HG02852 (cell line): Measurements from ENCODE around the gene RPS25.
A peak's percentile ranks its signal among the peaks of the same experiment; 100 is the strongest.
"Not testable (repeated sequence)": the region's sequence is repeated elsewhere in the genome, so short reads cannot be mapped to it uniquely, and the experiment has no call there.

Experiments used
- ATAC-seq: cut with Tn5 transposase; IDR thresholded peaks from one replicate; pipeline ENCODE4 v1.9.1; 2021; ENCODE audit warnings: mild to moderate bottlenecking, moderate library complexity; ENCODE audit not compliant: unreplicated experiment

RPS25 gene

DNA sequence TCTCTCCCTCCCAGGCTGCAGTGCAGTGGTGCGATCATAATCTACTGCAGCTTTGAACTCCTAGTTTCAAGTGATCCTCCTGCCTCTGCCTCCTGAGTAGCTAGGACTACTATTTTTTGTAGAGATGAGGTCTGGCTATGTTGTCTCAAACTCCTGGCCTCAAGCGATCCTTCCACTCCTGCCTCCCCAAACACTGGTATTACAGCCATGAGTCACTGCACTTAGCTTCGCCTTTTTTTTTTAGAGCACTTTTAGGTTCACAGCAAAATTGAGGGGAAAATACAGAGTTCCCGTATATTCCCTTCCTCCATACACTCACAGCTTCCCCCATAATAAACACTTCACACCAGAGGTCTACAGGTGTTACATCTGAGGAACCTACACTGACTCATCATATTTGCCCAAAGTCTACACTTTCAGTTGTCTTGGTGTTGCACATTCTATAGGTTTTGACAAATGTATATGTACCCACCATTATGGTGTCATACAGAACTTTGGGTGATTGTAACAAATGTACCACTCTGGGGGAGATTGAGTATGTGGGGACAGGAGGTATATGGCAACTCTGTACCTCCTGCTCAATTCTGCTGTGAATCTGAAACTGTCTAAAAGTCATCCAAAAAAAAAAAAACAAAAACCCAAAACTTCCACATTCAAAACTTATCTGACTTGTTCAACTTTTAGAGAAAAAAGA lies 23.8 kb upstream of the RPS25 start:
- no peak for ATAC-seq

DNA sequence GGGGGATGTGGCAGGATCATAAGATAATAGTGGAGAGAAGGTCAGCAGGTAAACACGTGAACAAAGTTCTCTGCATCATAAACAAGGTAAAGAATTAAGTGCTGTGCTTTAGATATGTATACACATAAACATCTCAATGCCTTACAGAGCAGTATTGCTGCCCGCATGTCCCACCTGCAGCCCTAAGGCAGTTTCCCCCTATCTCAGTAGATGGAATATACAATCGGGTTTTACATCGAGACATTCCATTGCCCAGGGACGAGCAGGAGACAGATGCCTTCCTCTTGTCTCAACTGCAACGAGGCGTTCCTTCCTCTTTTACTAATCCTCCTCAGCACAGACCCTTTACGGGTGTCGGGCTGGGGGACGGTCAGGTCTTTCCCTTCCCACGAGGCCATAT lies 21.3 kb upstream of the RPS25 start:
- ATAC-seq: not testable (repeated sequence)

DNA sequence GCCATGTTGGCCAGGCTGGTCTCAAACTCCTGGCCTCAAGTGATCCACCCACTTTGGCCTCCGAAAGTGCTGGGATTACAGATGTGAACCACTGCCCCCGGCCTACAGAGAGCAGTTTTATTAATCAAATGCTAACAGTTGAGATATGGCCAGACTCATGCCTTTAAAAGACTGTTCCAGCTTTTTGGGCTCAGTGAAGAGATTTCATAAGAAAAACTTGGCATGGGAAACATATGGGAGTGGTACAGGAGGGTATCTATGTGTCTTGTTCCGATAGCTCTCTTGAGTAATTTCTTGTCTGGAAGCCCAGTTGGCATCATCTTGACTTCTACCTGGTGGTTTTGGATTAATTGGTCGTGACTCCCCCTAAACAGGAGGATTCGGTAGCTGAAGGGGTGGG lies 20.7 kb upstream of the RPS25 start:
- no peak for ATAC-seq

DNA sequence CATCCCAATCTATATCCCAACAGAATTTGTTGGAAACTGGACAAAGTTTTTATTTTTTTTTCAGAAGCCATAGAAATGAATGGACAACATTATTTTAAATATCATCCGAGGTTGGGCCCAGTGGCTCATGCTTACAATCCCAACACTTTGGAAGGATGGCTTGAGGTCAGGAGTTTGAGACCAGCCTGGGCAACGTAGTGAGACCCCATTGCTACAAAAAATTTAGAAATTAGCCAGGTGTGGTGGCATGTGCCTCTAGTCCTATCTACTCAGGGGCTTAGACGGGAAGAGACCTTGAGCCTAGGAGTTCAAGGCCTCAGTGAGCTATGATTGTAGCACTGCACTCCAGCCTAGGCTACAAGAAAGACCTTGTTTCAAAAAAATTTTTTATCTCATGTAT lies 16.7 kb upstream of the RPS25 start:
- no peak for ATAC-seq

DNA sequence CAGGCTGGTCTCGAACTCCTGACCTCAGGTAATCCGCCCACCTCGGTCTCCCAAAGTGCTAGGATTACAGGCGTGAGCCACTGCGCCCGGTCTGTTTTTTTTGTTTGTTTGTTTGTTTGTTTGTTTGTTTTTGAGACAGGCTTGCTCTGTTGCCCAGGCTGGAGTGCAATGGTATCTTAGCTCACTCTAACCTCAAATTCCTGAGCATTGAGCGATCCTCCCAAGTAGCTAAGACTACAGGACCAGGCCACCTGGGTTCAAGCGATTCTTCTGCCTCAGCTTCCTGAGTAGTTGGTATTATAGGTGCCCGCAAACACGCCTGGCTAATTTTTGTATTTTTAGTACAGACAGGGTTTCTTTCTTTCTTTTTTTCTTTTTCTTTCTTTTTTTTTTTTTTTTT lies 15.3 kb upstream of the RPS25 start:
- ATAC-seq: not testable (repeated sequence)

DNA sequence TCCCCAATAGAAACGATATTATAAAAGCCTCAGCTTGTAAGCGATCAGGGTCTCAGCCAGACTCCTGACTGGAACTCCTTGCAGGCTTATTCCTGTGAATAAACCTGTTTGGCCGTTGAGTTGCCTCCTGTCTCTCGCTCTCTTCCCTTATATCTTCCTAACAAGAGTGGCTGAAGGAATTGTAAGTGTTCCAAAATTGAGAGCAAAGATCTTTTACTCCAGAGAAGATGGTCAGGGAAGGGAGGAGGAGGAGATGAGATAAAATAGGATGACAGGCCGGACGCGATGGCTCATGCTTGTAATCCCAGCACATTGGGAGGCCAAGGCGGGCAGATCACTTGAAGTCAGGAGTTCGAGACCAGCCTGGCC lies 13.8 kb upstream of the RPS25 start:
- ATAC-seq: no peak

DNA sequence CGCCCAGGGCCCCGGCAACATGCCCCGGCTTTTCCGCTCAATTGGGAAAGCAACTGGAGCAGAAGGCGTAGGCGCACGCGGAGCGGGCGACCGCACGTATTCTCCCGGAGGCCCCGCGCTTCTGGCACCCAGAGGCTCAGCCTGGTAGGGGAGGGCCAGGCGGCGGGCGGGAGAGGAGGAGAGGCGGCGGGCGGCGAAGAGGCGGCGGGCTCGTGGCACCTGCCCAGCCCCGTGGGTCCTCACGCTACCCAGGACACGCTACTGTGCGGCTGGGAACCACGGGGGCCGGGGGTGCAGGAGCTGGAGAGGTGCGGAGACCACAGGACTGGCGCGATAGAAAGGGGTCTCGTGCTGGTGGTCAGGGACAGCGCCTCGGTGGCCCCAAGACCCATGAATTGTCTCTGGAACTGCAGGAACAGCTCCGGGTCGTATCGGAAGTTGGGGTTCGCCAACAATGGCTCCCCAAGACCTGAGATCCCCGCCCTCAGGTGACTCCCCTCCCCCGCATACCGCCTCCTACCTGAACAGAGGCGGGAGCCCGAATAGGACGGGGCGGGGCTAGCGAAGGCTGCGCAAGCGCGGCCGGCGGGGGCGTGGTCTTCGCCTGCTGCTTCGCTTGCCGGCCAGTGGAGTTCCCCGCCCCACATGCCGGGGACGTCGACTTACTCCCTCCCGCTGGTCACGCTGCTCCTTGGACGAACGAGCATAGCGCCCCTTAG lies 12.3 kb upstream of the RPS25 start, which contains the start of gene SLC37A4:
Gene SLC37A4, minus strand, starts transcription at position 549 of the 719 bp plus-strand sequence.
- ATAC-seq: peak; percentile 86

DNA sequence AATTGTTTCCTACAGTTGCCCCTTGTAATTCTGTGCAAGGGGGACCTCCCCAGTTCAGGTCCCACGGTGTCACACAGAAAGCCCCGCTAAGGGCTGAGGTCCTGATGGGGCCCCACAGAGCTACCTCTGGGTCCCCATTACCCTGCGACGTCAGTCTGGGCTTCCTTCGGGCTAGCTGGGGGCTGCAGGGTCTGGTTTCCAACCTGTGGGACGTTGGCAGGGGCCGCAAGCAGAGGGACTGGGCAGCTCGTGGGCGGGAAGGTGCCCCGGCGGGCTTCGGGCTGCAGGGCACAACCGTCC lies 11.8 kb upstream of the RPS25 start:
- ATAC-seq: peak; percentile 4

DNA sequence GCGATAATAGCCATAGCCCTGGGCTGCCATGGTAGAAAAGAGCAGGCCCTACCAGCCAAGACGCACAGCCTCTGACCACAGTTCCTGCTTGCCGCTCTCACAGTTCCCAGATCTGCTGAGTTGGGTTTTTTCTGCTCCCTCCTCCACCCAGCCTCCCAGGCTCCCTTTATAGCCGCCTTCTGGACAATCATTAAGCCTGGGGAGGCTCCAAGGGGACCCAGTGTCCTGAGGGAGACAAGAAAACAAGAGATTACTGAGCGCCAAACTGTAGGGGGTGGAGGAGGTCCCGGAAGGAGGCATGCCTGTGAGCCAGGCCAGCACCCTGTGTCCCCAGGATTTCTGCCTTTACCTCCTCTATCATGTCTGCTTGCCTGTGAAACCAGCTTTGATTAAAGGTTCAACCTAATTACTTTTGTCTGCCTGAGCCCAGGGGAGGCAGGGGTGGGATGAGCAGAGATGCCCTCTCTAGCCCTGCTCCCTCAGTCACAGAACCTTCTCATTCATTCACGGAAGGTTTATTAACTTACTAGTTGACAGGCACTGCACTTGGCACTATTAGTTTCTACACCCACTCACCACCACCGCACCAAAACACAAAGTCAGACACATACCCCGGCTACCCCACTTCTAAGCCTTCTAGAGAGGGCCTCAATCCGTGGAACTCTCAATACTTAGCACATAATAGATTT lies 11.3 kb upstream of the RPS25 start:
- ATAC-seq: peak; percentile 11

DNA sequence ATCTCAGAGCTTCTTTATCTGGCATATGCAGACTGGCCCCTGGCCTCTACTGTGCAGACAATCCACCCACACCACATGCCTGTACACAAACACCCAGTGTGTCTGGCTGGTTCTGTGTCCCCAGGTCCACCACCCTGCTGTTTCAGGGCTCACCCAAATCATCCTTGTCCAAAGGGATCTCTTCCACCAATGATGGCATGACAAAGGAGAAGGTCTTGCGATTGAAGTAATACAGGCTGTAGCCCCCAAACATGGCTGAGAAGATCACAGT lies 10.9 kb upstream of the RPS25 start:
- ATAC-seq: no peak

DNA sequence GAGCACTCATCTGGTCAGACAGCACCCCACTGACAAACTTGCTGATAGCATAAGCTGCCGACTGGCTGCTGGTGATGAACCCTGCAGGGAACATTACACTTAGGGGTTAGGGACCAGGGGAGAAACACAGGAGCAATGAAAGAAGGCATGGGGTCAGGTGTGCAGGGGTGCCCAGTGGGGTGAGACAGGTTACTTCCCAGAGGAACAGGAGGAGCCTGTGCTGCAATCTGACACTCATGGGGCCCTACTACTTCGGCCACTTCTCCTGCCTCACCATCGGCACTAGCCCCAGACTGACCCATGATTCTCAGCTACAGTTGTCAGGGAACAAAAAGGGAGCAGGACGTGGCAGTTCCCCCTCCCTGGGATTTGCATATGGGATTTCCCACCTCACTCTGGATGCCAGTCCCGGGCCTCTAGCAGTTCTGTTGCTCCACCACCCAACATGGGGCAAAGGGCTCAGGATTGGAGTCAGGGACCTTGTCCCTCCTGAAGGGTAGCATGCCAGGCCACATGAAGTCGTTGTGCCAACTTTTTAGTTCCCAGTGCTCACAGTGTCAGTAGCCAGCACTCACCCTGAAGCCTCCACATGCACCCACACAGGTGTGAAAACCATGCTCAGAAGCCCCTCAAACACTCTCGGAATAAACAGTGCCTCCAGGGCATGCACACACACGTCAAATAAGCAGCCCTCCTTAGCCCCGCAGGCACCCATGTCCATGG lies 10.4 kb upstream of the RPS25 start:
- ATAC-seq: no peak

DNA sequence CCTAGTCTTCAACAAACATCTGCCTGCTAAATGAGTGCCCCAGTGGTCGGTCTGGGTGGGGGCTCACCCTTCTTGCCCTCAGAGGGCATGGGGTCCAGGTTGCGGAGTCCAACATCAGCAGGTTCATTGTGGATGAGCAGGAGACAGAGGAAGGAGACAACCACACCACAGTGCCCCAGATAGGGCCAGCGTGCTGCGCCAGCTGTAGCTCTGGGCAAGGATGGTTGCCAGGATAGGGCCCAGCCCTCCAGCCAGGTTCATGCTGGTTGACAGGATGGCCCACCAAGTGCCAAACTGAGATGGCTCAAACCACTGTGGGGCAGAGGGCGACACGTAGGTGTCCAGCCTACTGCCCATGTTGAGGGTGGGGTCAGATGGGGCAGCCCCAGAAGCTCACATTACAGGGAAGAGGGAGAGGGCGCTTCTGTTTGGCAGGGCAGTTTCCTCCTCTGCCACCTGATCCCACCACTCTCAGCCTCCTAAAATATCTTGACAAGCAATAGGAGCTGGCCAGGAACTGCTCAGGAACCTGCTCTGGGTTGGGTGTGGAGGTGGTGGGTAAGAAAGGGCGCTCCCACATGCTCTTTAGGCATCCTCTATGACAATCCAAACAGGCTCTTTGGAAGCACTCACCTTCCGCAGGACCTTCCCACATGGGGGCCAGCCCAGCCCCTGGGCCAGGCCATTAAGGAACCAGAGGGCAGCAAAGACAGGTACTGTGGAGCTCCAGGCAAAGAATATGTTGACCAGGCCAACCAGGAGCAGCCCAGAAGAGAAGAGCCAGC lies 9.6 kb upstream of the RPS25 start:
- ATAC-seq: no peak

DNA sequence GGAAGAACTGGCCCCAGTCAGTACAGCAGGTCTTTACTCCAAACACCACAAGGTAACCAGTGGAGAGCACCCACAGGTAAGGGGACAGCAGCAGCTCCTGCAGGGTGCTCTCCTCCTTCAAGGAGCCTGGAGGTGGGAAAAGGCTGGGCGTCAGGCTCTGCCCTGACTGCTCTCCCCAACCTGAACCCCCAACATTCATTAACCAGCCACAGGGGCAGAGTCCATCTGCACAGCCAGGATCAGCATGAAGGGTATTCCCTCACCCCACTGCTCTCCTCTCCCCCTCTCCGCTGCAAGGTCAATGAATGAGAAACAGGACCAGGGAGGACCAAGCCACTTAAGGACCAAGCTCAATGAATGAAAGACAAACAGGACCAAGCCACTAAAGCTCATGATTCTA lies 8.8 kb upstream of the RPS25 start:
- no peak for ATAC-seq

DNA sequence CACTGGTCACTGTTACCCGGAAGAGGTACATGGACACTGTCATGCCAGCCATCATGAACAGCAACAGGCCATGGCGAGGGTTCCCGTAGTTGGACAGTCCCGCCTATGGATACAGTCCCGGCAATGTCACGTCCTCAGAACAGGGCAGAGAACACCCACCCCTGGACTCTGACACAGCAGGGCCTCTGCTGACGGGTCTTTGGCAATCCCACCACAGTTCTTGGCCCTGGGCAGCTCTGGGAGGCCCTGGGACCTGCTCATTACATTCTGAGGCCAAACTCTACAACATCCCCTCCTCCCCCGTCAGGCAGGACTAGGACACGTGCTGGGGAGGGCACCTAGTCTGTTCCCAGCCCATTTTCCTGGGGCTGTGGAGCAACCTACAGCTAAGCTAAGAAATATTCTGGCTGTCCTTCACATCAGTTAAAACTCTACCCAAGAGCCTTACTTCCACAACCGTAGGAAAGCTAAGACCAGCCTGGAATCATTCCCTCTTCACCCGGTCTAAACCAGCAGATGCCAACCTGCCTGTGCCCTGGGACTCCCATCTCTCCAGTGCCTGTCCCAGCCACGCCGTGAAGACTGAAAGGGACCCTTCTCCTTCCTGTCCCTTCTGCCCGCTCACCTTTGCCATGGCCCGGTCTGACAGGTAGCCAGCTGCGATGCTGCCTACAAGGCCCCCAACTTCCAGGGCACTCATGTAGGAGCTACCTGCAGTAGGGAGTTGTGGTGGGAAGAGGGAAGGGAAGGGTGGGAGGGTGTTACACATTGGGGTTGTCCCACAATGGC lies 8.0 kb upstream of the RPS25 start:
- no peak for ATAC-seq

DNA sequence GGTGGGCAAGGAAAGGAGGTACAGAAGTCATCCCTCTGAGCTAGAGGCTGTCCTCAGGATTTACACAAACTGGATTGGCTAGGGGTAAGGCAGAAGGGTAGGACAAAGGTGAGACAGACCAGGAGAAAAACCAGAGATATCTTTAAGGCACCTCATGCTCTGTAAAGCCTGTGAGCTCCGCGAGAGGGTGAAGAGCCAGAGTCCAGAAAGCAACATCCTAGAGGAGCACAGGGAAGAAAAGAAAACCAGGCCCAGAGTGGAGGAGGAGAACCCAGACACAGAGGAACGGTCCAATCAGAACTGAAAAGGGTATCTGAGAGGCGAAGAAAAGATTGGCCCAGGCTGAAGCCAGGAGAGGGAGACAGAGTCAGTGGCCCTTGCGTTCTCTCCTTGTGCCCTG lies 7.4 kb upstream of the RPS25 start:
- no peak for ATAC-seq

DNA sequence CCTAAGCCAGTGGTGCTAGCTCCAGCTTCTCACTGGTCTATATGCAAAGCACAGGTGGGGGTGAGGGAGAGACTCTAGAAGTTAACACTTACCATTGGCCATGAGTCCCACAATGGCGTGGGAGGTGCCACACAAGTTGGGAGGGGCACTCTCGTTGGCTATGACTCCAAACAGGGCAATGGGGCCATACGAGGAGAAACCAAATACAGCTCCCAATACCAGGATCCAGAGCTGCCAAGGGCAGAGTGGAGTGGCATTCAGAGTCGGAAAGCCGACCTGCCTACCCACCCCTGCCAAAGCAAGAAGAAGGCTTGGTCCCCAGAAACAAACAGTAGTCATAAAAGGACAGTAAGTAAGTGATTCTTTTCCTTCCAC lies 6.9 kb upstream of the RPS25 start:
- ATAC-seq: no peak

DNA sequence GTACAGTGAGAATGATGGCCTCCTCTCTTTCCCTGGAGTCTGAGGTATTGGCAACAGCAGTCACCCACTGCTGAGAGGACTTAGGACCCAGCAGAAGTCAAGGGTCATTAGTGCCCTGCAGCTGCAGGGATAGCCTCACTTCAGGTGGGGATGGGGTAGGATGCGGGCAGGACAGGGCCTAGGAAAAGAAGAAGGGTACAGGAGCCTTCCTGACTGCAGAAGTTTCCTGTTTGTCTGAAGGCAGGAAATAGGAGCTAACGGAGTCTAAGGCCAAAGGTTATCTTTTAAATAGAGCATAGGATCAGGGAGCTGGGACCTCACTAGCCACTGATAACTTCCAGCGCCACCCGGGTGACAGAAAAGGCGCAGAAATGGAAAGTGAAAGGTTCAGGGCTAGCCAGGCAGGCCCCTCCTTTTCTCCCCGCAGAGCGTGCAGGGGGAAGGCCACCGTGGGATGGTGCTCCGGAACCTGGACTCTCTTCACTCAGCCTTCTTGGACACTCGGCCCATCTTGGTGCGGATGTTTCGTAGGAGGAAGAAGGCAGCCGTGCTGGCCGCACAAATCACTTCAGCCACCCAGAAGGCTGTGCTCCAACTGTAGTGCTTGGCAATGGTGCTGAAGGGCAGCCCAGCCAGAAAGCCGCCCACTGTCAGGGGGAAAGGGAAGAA lies 6.4 kb upstream of the RPS25 start:
- ATAC-seq: no peak

DNA sequence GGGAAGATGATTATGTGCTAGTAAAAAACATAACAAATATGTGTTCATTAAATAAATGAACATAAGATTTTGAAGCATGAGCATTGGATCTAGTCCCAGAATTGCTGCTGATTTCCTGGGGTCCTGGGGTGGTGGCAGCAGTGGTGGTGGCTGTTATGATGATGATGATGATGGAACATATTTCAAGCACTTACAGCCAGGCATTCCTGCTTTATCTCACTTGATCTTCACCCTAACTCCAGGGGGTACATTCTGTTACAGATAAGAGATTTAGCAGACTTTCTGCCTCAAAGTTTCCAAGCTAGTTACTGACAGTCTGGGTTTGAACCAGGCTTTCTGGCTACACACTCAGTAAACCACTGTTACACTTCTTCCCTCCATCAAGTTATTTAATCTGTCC lies 5.6 kb upstream of the RPS25 start:
- no peak for ATAC-seq

DNA sequence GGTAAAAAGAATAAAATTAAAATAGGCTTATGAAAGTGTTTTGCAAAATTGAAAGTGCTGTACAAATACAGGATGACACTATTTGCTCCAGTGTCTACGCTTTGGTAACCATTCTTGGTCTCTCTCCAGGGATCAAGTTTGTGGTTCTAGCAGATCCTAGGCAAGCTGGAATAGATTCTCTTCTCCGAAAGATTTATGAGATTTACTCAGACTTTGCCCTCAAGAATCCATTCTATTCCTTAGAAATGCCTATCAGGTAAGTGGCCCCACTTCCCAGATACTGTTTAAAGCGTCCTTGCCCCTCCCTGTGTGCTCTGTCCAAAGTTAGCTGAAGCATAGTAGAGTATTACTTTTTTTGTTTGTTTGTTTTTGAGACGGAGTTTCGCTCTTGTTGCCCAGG lies 3.5 kb upstream of the RPS25 start:
- no peak for ATAC-seq

DNA sequence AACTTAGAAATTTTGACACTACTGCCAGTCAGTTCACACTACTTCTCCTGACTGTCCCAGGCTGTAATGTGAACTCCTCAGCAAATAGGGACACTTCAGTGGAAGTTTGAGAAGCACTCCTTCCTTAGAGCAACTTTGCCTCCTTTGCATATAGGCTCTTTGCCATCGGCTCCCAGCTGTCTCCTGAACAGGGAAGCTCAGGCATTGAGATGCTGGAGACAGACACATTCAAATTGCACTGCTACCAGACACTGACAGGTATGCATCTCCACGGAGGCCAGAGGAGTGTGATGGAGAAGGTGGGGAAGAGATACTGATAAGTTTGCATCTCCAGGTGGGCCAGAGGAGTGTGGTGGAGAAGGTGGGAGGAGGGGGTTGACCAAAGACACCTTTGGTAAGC lies 1.9 kb upstream of the RPS25 start:
- no peak for ATAC-seq
